ENCODE measurements around the gene KLHL29.

GRCh38 chr2:23360571-23361125 lies 24.3 kb upstream of the KLHL29 start:
- no peak for TF ChIP-seq CTCF (IDR thresholded peaks at IDR 0.05)
- no peak for TF ChIP-seq POLR2A (IDR thresholded peaks at IDR 0.05)
